Muscle of leg (tissue), 11 donors: ENCODE measurements around the gene GLIS2. TPM values are rescaled to one million over a fixed set of nuclear protein-coding genes. Genes with fewer than 3 reads are reported as not detected.

Source experiments
- DNase-seq: peaks from one replicate; pipeline ENCODE4 v3.0.0; 2013
- H3K27ac ChIP-seq: one replicate; pipeline ENCODE4 v1.5.1; 2013; ENCODE audit warnings: mild to moderate bottlenecking, low read length, control low read depth
- H3K27me3 ChIP-seq: one replicate; pipeline ENCODE4 v1.6.1; 2013; ENCODE audit warnings: low read length; ENCODE audit not compliant: control insufficient read depth, insufficient read depth
- H3K36me3 ChIP-seq: one replicate; pipeline ENCODE4 v1.6.1; 2013; ENCODE audit warnings: low read length; ENCODE audit not compliant: control insufficient read depth, insufficient read depth
- H3K4me1 ChIP-seq: one replicate; pipeline ENCODE4 v1.6.1; 2013; ENCODE audit warnings: low read length; ENCODE audit not compliant: control insufficient read depth, insufficient read depth
- H3K4me3 ChIP-seq: one replicate; pipeline ENCODE4 v1.5.1; 2013; ENCODE audit warnings: low read length, control low read depth
- H3K9me3 ChIP-seq: replicated peaks from 2 replicates; pipeline ENCODE4 v1.6.1; 2013; ENCODE audit warnings: low read depth, low read length; ENCODE audit not compliant: control insufficient read depth
- WGBS: methylation state at CpG from one replicate; pipeline ENCODE4 v1.1.5; 2013; ENCODE audit warnings: missing lambda C conversion rate; ENCODE audit not compliant: insufficient coverage; 5-methylcytosine and 5-hydroxymethylcytosine counted together
- polyA plus RNA-seq, 8 donors: library from polyadenylated mRNA; unstranded; fragments of 120-200 nt; gene quantifications; one replicate each; pipeline versions ENCODE4 v1.2.1 to v1.2.3, GENCODE V29; 2013; ENCODE audit warnings: inconsistent platforms in 1 of 8, low replicate concordance in 1 of 8; ENCODE audit not compliant: insufficient read length in 8 of 8, insufficient read depth in 1 of 8
- total RNA-seq: library from RNA; stranded (reverse); fragments of 120-200 nt; gene quantifications from one replicate; pipeline ENCODE4 v1.2.4, GENCODE V29; 2013

The GLIS2 gene
- total and polyA plus RNA-seq, 9 donors, result 6.5 to 30.1 (median 25.5) TPM

- no peak overlapping the region for H3K27ac ChIP-seq
- 97% methylated on average over 24 of the region's 28 CpGs for WGBS
- H3K4me1 ChIP-seq, result peaks cover 9% of the 10 kb centered on the region
- no peaks in the 10 kb centered on the region for H3K9me3 ChIP-seq
- no peak for DNase-seq
- H3K27me3 ChIP-seq, result no peaks in the 10 kb centered on the region
- no peak overlapping the region for H3K4me3 ChIP-seq
- peaks cover 66% of the 10 kb centered on the region for H3K36me3 ChIP-seq
Observed at GRCh38 chr16:4361033-4361943, 45.4 kb downstream of the GLIS2 start.

GRCh38 chr16:4361944-4362311, 46.1 kb downstream of the GLIS2 start:
- H3K36me3 ChIP-seq, result peaks cover 67% of the 10 kb centered on the region
- WGBS, result 87% methylated on average over 10 of the region's 12 CpGs
- no peak overlapping the region for H3K4me3 ChIP-seq
- no peaks in the 10 kb centered on the region for H3K27me3 ChIP-seq
- no peak for DNase-seq
- H3K9me3 ChIP-seq, result no peaks in the 10 kb centered on the region
- H3K4me1 ChIP-seq, result peaks cover 9% of the 10 kb centered on the region
- no peak overlapping the region for H3K27ac ChIP-seq

- DNase-seq, result no peak
- no peaks in the 10 kb centered on the region for H3K9me3 ChIP-seq
- H3K27me3 ChIP-seq, result no peaks in the 10 kb centered on the region
- 81% methylated on average over 16 of the region's 19 CpGs for WGBS
- no peak overlapping the region for H3K4me3 ChIP-seq
- H3K27ac ChIP-seq, result no peak overlapping the region
- H3K36me3 ChIP-seq, result peaks cover 65% of the 10 kb centered on the region
- peaks cover 9% of the 10 kb centered on the region for H3K4me1 ChIP-seq
Observed at GRCh38 chr16:4362476-4363135, 46.7 kb downstream of the GLIS2 start.

- Histone ChIP-seq H3K27me3 (no peaks in the 10 kb centered on the region), H3K4me3 (no peak overlapping the region), H3K36me3 (peaks cover 50% of the 10 kb centered on the region), H3K27ac (no peak overlapping the region), H3K4me1 (peaks cover 9% of the 10 kb centered on the region), H3K9me3 (no peaks in the 10 kb centered on the region)
- WGBS, result 88% methylated on average over 36 of the region's 37 CpGs
- no peak for DNase-seq
Observed at GRCh38 chr16:4364196-4365013, 48.5 kb downstream of the GLIS2 start.

- peaks cover 12% of the 10 kb centered on the region for H3K4me1 ChIP-seq
- no peaks in the 10 kb centered on the region for H3K27me3 ChIP-seq
- WGBS, result 88% methylated on average over 9 of the region's 10 CpGs
- H3K36me3 ChIP-seq, result peaks cover 48% of the 10 kb centered on the region
- H3K9me3 ChIP-seq, result no peaks in the 10 kb centered on the region
- no peak overlapping the region for H3K27ac ChIP-seq
- no peak overlapping the region for H3K4me3 ChIP-seq
- DNase-seq, result no peak
Observed at GRCh38 chr16:4365014-4365406, 49.1 kb downstream of the GLIS2 start.

- Histone ChIP-seq H3K4me1 (peaks cover 18% of the 10 kb centered on the region), H3K4me3 (no peak overlapping the region), H3K27me3 (no peaks in the 10 kb centered on the region), H3K36me3 (peaks cover 43% of the 10 kb centered on the region), H3K27ac (no peak overlapping the region), H3K9me3 (no peaks in the 10 kb centered on the region)
- WGBS, result 75% methylated on average over 5 of the region's 12 CpGs
- DNase-seq, result no peak
Observed at GRCh38 chr16:4365615-4366014, 49.7 kb downstream of the GLIS2 start.

- H3K27me3 ChIP-seq, result no peaks in the 10 kb centered on the region
- WGBS, result 78% methylated on average over 12 of the region's 13 CpGs
- no peak for DNase-seq
- no peak overlapping the region for H3K27ac ChIP-seq
- no peak overlapping the region for H3K4me3 ChIP-seq
- peaks cover 22% of the 10 kb centered on the region for H3K4me1 ChIP-seq
- H3K9me3 ChIP-seq, result no peaks in the 10 kb centered on the region
- peaks cover 40% of the 10 kb centered on the region for H3K36me3 ChIP-seq
Observed at GRCh38 chr16:4366016-4366415, 50.1 kb downstream of the GLIS2 start.

GRCh38 chr16:4367393-4367856, 51.6 kb downstream of the GLIS2 start:
- WGBS, result 81% methylated on average over 4 of the region's 5 CpGs
- no peak for DNase-seq
- Histone ChIP-seq H3K36me3 (peaks cover 26% of the 10 kb centered on the region), H3K9me3 (no peaks in the 10 kb centered on the region), H3K4me3 (no peak overlapping the region), H3K4me1 (peaks cover 30% of the 10 kb centered on the region), H3K27me3 (peaks cover 5% of the 10 kb centered on the region), H3K27ac (no peak overlapping the region)

GRCh38 chr16:4369007-4369733, 53.3 kb downstream of the GLIS2 start:
- DNase-seq, result no peak
- no peak overlapping the region for H3K27ac ChIP-seq

More at GRCh38 chr16:4369007-4369733, 53.3 kb downstream of the GLIS2 start:
- 79% methylated on average over 11 of the region's 13 CpGs for WGBS
- peaks cover 5% of the 10 kb centered on the region for H3K27me3 ChIP-seq
- H3K9me3 ChIP-seq, result no peaks in the 10 kb centered on the region
- no peak overlapping the region for H3K4me3 ChIP-seq
- peaks cover 14% of the 10 kb centered on the region for H3K36me3 ChIP-seq
- H3K4me1 ChIP-seq, result peaks cover 40% of the 10 kb centered on the region
